Gastroesophageal sphincter (tissue), 3 donors: ENCODE measurements around the gene ING1.

Experiments used
- POLR2A ChIP-seq, 2 donors: fragments of 450-650 bp; IDR thresholded peaks; one replicate each; pipeline ENCODE4 v1.6.1; 2017; ENCODE audit warnings: antibody characterized with exemption in 2 of 2, mild to moderate bottlenecking in 2 of 2, moderate library complexity in 1 of 2
- TF ChIP-seq, protein P1 (sequence below), 4 experiments: fragments of 200-600 bp in 2 of 4; fragments of 450-650 bp in 2 of 4; sonication (generic) in 1 of 4; IDR thresholded peaks; one replicate each; pipeline ENCODE4 v1.5.1; 2017 to 2019; ENCODE audit warnings: antibody characterized with exemption in 4 of 4, mild to moderate bottlenecking in 2 of 4, moderate library complexity in 2 of 4

- TF ChIP-seq POLR2A (IDR thresholded peaks at IDR 0.05): no peak
- TF ChIP-seq, protein P1, sequence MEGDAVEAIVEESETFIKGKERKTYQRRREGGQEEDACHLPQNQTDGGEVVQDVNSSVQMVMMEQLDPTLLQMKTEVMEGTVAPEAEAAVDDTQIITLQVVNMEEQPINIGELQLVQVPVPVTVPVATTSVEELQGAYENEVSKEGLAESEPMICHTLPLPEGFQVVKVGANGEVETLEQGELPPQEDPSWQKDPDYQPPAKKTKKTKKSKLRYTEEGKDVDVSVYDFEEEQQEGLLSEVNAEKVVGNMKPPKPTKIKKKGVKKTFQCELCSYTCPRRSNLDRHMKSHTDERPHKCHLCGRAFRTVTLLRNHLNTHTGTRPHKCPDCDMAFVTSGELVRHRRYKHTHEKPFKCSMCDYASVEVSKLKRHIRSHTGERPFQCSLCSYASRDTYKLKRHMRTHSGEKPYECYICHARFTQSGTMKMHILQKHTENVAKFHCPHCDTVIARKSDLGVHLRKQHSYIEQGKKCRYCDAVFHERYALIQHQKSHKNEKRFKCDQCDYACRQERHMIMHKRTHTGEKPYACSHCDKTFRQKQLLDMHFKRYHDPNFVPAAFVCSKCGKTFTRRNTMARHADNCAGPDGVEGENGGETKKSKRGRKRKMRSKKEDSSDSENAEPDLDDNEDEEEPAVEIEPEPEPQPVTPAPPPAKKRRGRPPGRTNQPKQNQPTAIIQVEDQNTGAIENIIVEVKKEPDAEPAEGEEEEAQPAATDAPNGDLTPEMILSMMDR (IDR thresholded peaks at IDR 0.05): no peak
Observed at GRCh38 chr13:110706570-110707372, 6.7 kb upstream of the ING1 start.
